HCT116 (cell line): ENCODE results near the gene CAPN10. TPM values are rescaled to one million over a fixed set of nuclear protein-coding genes. Genes with fewer than 3 reads are reported as not detected.

Experiments
- ATAC-seq: fragments of 200-7000 bp; cut with Tn5 transposase; 2 replicates; pipeline ENCODE4 v1.9.1; 2020; ENCODE audit warnings: mild to moderate bottlenecking, moderate library complexity
- BruUV-seq: library from RNA; stranded (reverse); fragments of 400-500 nt; replicated peaks from 2 replicates; lab custom pipeline; 2021; lab: Mats Ljungman, UMichigan
- CTCF ChIA-PET: fragments of 300-600 bp; sonication (Branson Sonifier 250); formaldehyde crosslinking; loops from one replicate; lab custom pipeline; 2021; ENCODE audit warnings: antibody characterized with exemption; lab: Charles Lee
- POLR2A ChIA-PET: fragments of 300-600, 350-600 bp; sonication (Branson Sonifier 250); formaldehyde crosslinking; loops from one replicate; lab custom pipeline; 2021; ENCODE audit warnings: antibody characterized with exemption; lab: Charles Lee
- RAD21 ChIA-PET, 2 experiments: fragments of 300-600 bp; sonication (Branson Sonifier 250); formaldehyde crosslinking; loops; one replicate each; lab custom pipeline; 2023; ENCODE audit warnings: low total read pairs in 2 of 2; ENCODE audit not compliant: uncharacterized antibody in 2 of 2, unreplicated experiment in 2 of 2, low non-redundant PET in 1 of 2; lab: Charles Lee
- DNase-seq: peaks from one replicate; pipeline ENCODE4 v3.0.0-alpha.2; 2010; ENCODE audit warnings: low read depth, low spot score
- H2AFZ ChIP-seq: fragments of 200-600 bp; shearing (Covaris generic), sonication (generic); 2 replicates; pipeline ENCODE4 v1.6.1; 2017; ENCODE audit warnings: low read depth, mixed run types, mixed read lengths, antibody characterized with exemption, low read length; ENCODE audit not compliant: poor library complexity, severe bottlenecking
- H3K27ac ChIP-seq: 2 replicates; pipeline ENCODE4 v1.5.1; 2012; ENCODE audit warnings: low read depth, low read length
- H3K27me3 ChIP-seq: fragments of 200-600 bp; sonication (generic); 2 replicates; pipeline ENCODE4 v1.6.1; 2016; ENCODE audit warnings: mixed run types, low read length, mixed read lengths; ENCODE audit not compliant: insufficient read depth
- H3K36me3 ChIP-seq, 2 experiments: fragments of 200-500 bp in 1 of 2; fragments of 200-600 bp in 1 of 2; sonication (Bioruptor generic) in 1 of 2; sonication (generic) in 1 of 2; 2 replicates each; pipeline versions ENCODE4 v1.5.1 to v1.6.1; 2014 to 2016; ENCODE audit warnings: low read length in 2 of 2, inconsistent platforms in 1 of 2, mixed read lengths in 1 of 2, mixed run types in 1 of 2; ENCODE audit not compliant: insufficient read depth in 2 of 2, control insufficient read depth in 1 of 2
- H3K4me1 ChIP-seq, 2 experiments: fragments of 200-600 bp in 1 of 2; sonication (generic) in 1 of 2; 2 replicates each; pipeline versions ENCODE4 v1.5.1 to v1.6.1; 2012 to 2017; ENCODE audit warnings: low read length in 2 of 2, inconsistent platforms in 1 of 2, mild to moderate bottlenecking in 1 of 2, mixed read lengths in 1 of 2, mixed run types in 1 of 2, moderate library complexity in 1 of 2; ENCODE audit not compliant: insufficient read depth in 2 of 2, control insufficient read depth in 1 of 2
- H3K4me2 ChIP-seq: fragments of 200-600 bp; sonication (generic); 2 replicates; pipeline ENCODE4 v1.6.1; 2017; ENCODE audit warnings: mixed run types, low read length, mixed read lengths
- H3K4me3 ChIP-seq, 2 experiments: fragments of 200-600 bp in 1 of 2; sonication (generic) in 1 of 2; replicated peaks in 1 of 2; 2 replicates each; pipeline ENCODE4 v1.5.1; 2011 to 2016; ENCODE audit warnings: low read length in 2 of 2, control low read depth in 1 of 2, low read depth in 1 of 2, mild to moderate bottlenecking in 1 of 2, mixed read lengths in 1 of 2, mixed run types in 1 of 2
- H3K79me2 ChIP-seq: fragments of 200-600 bp; sonication (generic); 2 replicates; pipeline ENCODE4 v1.6.1; 2017; ENCODE audit warnings: mild to moderate bottlenecking, mixed run types, low read length, moderate library complexity, mixed read lengths; ENCODE audit not compliant: insufficient read depth
- H3K9ac ChIP-seq: fragments of 200-600 bp; sonication (generic); 2 replicates; pipeline ENCODE4 v1.6.1; 2016; ENCODE audit warnings: low read length, mixed read lengths
- H3K9me2 ChIP-seq: fragments of 200-600 bp; sonication (generic), shearing (Covaris generic); 2 replicates; pipeline ENCODE4 v1.6.1; 2017; ENCODE audit warnings: mixed run types, mild to moderate bottlenecking, moderate library complexity; ENCODE audit not compliant: insufficient read depth
- H3K9me3 ChIP-seq, 2 experiments: fragments of 200-500 bp in 1 of 2; fragments of 200-600 bp in 1 of 2; sonication (Bioruptor generic) in 1 of 2; sonication (generic) in 1 of 2; 2 replicates each; pipeline ENCODE4 v1.6.1; 2014 to 2017; ENCODE audit warnings: low read length in 2 of 2, mixed read lengths in 2 of 2, inconsistent platforms in 1 of 2, low read depth in 1 of 2, mild to moderate bottlenecking in 1 of 2, mixed run types in 1 of 2, moderate library complexity in 1 of 2; ENCODE audit not compliant: control insufficient read depth in 1 of 2, insufficient read depth in 1 of 2
- H4K20me1 ChIP-seq: fragments of 200-600 bp; sonication (generic), shearing (Covaris generic); 2 replicates; pipeline ENCODE4 v1.6.1; 2017; ENCODE audit warnings: mixed run types, mild to moderate bottlenecking, moderate library complexity; ENCODE audit not compliant: insufficient read depth
- CEBPB ChIP-seq: IDR thresholded peaks from 2 replicates; pipeline ENCODE4 v1.6.1; 2012; ENCODE audit warnings: low read depth
- POLR2A ChIP-seq: IDR thresholded peaks from 2 replicates; pipeline ENCODE4 v1.7.0; 2011; ENCODE audit warnings: borderline replicate concordance; ENCODE audit not compliant: insufficient read depth, insufficient read length; ENCODE audit errors: extremely low read depth
- RAD21 ChIP-seq: IDR thresholded peaks from 2 replicates; pipeline ENCODE4 v1.6.1; 2012; ENCODE audit warnings: low read depth, mild to moderate bottlenecking
- YY1 ChIP-seq: IDR thresholded peaks from 2 replicates; pipeline ENCODE4 v1.6.1; 2011; ENCODE audit warnings: low read length, low read depth, moderate library complexity, mild to moderate bottlenecking; ENCODE audit not compliant: insufficient replicate concordance; ENCODE audit errors: extremely low read depth
- intact Hi-C: fragments of 100-400 bp; cut with micrococcal nuclease; formaldehyde crosslinking; loops from 2 replicates; pipeline ENCODE4 v1.10.0; 2022
- total RNA-seq: library from RNA; stranded (reverse); gene quantifications from one replicate; pipeline ENCODE4 v1.2.1, GENCODE V29; 2021; ENCODE audit not compliant: unreplicated experiment
- TF ChIP-seq, protein P1 (sequence below): IDR thresholded peaks from 2 replicates; pipeline ENCODE4 v1.6.1; 2012; ENCODE audit warnings: low read depth

The CAPN10 gene
- total RNA-seq, 1 experiment from 2014 or later, result 40.7 TPM

DNA sequence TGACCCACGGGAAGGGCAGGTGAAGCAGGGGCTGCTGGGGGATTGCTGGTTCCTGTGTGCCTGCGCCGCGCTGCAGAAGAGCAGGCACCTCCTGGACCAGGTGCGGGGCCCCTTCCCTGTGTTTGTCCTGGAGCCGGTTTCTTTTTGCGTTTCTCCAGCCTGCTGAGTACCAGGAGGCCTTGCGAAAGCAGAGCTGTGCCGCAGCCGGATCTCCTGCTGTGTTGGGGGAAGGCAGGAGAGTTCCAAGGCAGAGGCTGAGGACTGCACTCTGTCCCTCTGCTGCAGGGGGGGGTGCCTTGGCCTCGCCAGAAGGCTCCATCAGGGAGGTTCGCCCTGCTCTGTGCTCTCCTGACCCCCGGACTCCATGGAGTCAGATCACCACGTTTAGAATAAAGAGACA lies 2.8 kb downstream of the CAPN10 start:
- no peaks in the 10 kb centered on the region for H4K20me1 ChIP-seq
- H3K9me2 ChIP-seq, result no peaks in the 10 kb centered on the region
- H3K36me3 ChIP-seq, result peaks cover 3 to 9% of the 10 kb centered on the region in 2 experiments; a peak in 3 of 4 replicates
- no peak overlapping the region for H3K4me3 ChIP-seq
- no TSS peak for BruUV-seq
- ChIA-PET CTCF (interaction anchor here (0.9 kb wide), 1 partner anchor 9 kb away, joined by 3 read pairs; no protein-coding TSS in a partner anchor), RAD21 (no interaction called here), POLR2A (interaction anchor here (0.6 kb wide), 1 partner anchor 356 kb away, joined by 6 read pairs; no protein-coding TSS in a partner anchor)
- no peak for TF ChIP-seq POLR2A
- no peak for TF ChIP-seq CEBPB
- TF ChIP-seq, protein P1, sequence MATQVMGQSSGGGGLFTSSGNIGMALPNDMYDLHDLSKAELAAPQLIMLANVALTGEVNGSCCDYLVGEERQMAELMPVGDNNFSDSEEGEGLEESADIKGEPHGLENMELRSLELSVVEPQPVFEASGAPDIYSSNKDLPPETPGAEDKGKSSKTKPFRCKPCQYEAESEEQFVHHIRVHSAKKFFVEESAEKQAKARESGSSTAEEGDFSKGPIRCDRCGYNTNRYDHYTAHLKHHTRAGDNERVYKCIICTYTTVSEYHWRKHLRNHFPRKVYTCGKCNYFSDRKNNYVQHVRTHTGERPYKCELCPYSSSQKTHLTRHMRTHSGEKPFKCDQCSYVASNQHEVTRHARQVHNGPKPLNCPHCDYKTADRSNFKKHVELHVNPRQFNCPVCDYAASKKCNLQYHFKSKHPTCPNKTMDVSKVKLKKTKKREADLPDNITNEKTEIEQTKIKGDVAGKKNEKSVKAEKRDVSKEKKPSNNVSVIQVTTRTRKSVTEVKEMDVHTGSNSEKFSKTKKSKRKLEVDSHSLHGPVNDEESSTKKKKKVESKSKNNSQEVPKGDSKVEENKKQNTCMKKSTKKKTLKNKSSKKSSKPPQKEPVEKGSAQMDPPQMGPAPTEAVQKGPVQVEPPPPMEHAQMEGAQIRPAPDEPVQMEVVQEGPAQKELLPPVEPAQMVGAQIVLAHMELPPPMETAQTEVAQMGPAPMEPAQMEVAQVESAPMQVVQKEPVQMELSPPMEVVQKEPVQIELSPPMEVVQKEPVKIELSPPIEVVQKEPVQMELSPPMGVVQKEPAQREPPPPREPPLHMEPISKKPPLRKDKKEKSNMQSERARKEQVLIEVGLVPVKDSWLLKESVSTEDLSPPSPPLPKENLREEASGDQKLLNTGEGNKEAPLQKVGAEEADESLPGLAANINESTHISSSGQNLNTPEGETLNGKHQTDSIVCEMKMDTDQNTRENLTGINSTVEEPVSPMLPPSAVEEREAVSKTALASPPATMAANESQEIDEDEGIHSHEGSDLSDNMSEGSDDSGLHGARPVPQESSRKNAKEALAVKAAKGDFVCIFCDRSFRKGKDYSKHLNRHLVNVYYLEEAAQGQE, result no peak
- peaks cover 50% of the 10 kb centered on the region for H3K79me2 ChIP-seq
- no peak overlapping the region for H3K27ac ChIP-seq
- H3K4me1 ChIP-seq, result peaks cover 20 to 27% of the 10 kb centered on the region in 2 experiments
- H3K4me2 ChIP-seq, result no peak overlapping the region
- DNase-seq (no peak), ATAC-seq (no peak)
- H2AFZ ChIP-seq, result no peak overlapping the region
- no peak overlapping the region for H3K9ac ChIP-seq
- H3K9me3 ChIP-seq, result no peaks in the 10 kb centered on the region
- intact Hi-C loops, result no loop called here
- no peaks in the 10 kb centered on the region for H3K27me3 ChIP-seq

DNA sequence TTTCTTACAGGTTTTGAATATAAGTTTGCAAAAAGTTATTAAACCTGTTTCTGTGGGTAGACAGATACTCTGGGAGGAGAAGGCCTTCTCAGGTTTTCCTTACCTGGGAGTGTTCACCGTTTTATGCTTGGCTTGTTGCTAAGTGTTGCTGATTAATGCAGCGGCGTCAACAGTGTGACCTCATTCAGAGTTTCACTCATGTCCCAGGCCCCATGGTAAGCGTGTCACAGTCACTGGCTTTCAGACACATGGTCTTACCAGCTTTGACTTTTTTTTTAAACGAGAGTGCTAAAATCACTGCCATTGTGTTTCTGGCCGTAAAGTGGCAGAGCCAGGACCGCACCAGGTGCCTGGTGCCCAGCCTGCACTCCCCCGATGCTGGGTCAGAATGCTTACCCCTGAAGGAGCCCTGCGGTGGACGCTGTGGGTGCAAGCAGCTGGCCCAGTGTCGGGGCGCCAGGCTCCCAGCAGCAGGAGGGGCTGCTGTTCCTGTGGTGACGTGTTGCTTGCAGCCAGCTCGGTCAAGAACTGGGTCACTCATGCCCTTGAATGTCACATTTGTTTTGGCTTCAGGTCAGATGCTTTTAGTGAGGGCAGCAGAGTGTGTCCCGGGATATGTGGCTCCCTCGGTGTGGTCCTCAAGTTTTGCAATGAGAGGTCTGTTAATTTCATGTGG lies 3.5 kb downstream of the CAPN10 start:
- Histone ChIP-seq H3K36me3 (peaks cover 3 to 9% of the 10 kb centered on the region in 2 experiments; a peak in 3 of 4 replicates), H3K27me3 (no peaks in the 10 kb centered on the region), H3K4me2 (no peak overlapping the region), H2AFZ (no peak overlapping the region), H3K79me2 (peaks cover 44% of the 10 kb centered on the region), H3K9me3 (no peaks in the 10 kb centered on the region), H4K20me1 (no peaks in the 10 kb centered on the region), H3K4me3 (no peak overlapping the region), H3K27ac (no peak overlapping the region), H3K4me1 (peaks cover 14 to 21% of the 10 kb centered on the region in 2 experiments), H3K9ac (no peak overlapping the region), H3K9me2 (no peaks in the 10 kb centered on the region)
- ATAC-seq (no peak), DNase-seq (no peak)
- no TSS peak for BruUV-seq
- ChIA-PET CTCF (no interaction called here), POLR2A (interaction anchor here (0.6 kb wide), 1 partner anchor 356 kb away, joined by 6 read pairs; no protein-coding TSS in a partner anchor), RAD21 (no interaction called here)
- intact Hi-C loops, result no loop called here
- TF ChIP-seq RAD21 (no peak), CEBPB (no peak), YY1 (no peak)
